Gastroesophageal sphincter (tissue), 4 donors: Measurements from ENCODE around the gene DOLK. TPM values are rescaled to one million over a fixed set of nuclear protein-coding genes. Genes with fewer than 3 reads are reported as not detected.
A peak's percentile ranks its signal among the peaks of the same experiment; 100 is the strongest.
"Not testable (repeated sequence)": the region's sequence is repeated elsewhere in the genome, so short reads cannot be mapped to it uniquely, and the experiment has no call there.

Source experiments
- ATAC-seq: fragments of 150-250 bp; one replicate; pipeline ENCODE4 v1.9.1; 2016; ENCODE audit warnings: mild to moderate bottlenecking, moderate library complexity
- H3K27ac ChIP-seq, 4 donors: fragments of 200-600 bp; sonication (generic) in 3 of 4; 1 replicate in 3 of 4; 2 replicates in 1 of 4; pipeline ENCODE4 v1.5.1; 2016 to 2019
- H3K27me3 ChIP-seq: fragments of 200-600 bp; sonication (generic); one replicate; pipeline ENCODE4 v1.5.1; 2019
- H3K36me3 ChIP-seq, 2 donors: fragments of 200-600 bp; sonication (generic); one replicate each; pipeline ENCODE4 v1.5.1; 2019; ENCODE audit warnings: control low read depth in 1 of 2
- H3K4me1 ChIP-seq, 3 donors: fragments of 200-600 bp; sonication (generic); 1 replicate in 2 of 3; 2 replicates in 1 of 3; pipeline ENCODE4 v1.5.1; 2016 to 2019; ENCODE audit warnings: control low read depth in 2 of 3
- H3K4me3 ChIP-seq, 2 donors: fragments of 200-600 bp; sonication (generic); one replicate each; pipeline ENCODE4 v1.5.1; 2019; ENCODE audit warnings: mild to moderate bottlenecking in 1 of 2, moderate library complexity in 1 of 2
- H3K9me3 ChIP-seq, 3 donors: fragments of 200-600 bp; sonication (generic); one replicate each; pipeline ENCODE4 v1.5.1; 2017 to 2019; ENCODE audit warnings: control low read depth in 2 of 3
- CTCF ChIP-seq, 4 experiments: fragments of 200-600 bp in 2 of 4; fragments of 450-650 bp in 2 of 4; sonication (generic) in 1 of 4; IDR thresholded peaks; one replicate each; pipeline ENCODE4 v1.5.1; 2017 to 2019; ENCODE audit warnings: antibody characterized with exemption in 4 of 4, mild to moderate bottlenecking in 2 of 4, moderate library complexity in 2 of 4
- EP300 ChIP-seq: sonication (generic); formaldehyde crosslinking; IDR thresholded peaks from one replicate; pipeline ENCODE4 v1.6.1; 2017; ENCODE audit warnings: antibody characterized with exemption, mild to moderate bottlenecking
- POLR2A ChIP-seq, 2 donors: fragments of 450-650 bp; IDR thresholded peaks; one replicate each; pipeline ENCODE4 v1.6.1; 2017; ENCODE audit warnings: antibody characterized with exemption in 2 of 2, mild to moderate bottlenecking in 2 of 2, moderate library complexity in 1 of 2
- POLR2AphosphoS5 ChIP-seq: sonication (generic); formaldehyde crosslinking; IDR thresholded peaks from one replicate; pipeline ENCODE4 v1.6.1; 2017; ENCODE audit warnings: antibody characterized with exemption
- WGBS, 2 donors: methylation state at CpG; one replicate each; pipeline ENCODE4 v1.1.5; 2018; ENCODE audit warnings: low coverage in 1 of 2; 5-methylcytosine and 5-hydroxymethylcytosine counted together
- total RNA-seq, 4 donors: library from RNA; depleted of rRNA; stranded (reverse); fragments of >200 nt; gene quantifications; one replicate each; pipeline ENCODE4 v1.1.0, GENCODE V29; 2016

DOLK gene
- total RNA-seq, 4 donors from 2014 or later: 9.8 to 17.1 (median 13.0) TPM

- WGBS, 2 donors: 93 to 100% methylated on average over 3 to 7 of the region's 8 CpGs
- no peak overlapping the region for H3K27ac ChIP-seq
- no peaks in the 10 kb centered on the region for H3K27me3 ChIP-seq
- H3K4me3 ChIP-seq: no peak overlapping the region
- no peak for ATAC-seq
- peaks cover 0 to 99% of the 10 kb centered on the region in 2 donors for H3K36me3 ChIP-seq
- H3K4me1 ChIP-seq: no peaks in the 10 kb centered on the region
- H3K9me3 ChIP-seq: no peaks in the 10 kb centered on the region
- TF ChIP-seq CTCF (IDR thresholded peaks at IDR 0.05): no peak
- TF ChIP-seq POLR2AphosphoS5: no peak
- TF ChIP-seq POLR2A (IDR thresholded peaks at IDR 0.05): no peak
- no peak for TF ChIP-seq EP300
Measured at GRCh38 chr9:128983536-128983935, 36.1 kb upstream of the DOLK start.

GRCh38 chr9:128979111-128979510, 31.7 kb upstream of the DOLK start:
- Histone ChIP-seq H3K4me3 (no peak overlapping the region), H3K36me3 (peaks cover 0 to 98% of the 10 kb centered on the region in 2 donors), H3K4me1 (no peaks in the 10 kb centered on the region), H3K27me3 (no peaks in the 10 kb centered on the region), H3K9me3 (no peaks in the 10 kb centered on the region), H3K27ac (no peak overlapping the region)
- 43 to 88% methylated on average over 1 to 3 of the region's 3 CpGs for WGBS, 2 donors
- no peak for ATAC-seq
- TF ChIP-seq EP300 (no peak), POLR2A (IDR thresholded peaks at IDR 0.05) (no peak), CTCF (IDR thresholded peaks at IDR 0.05) (no peak), POLR2AphosphoS5 (no peak)

GRCh38 chr9:128972956-128973355, 25.6 kb upstream of the DOLK start:
- 61 to 89% methylated on average over 4 of the region's 4 CpGs for WGBS, 2 donors
- H3K4me1 ChIP-seq: no peaks in the 10 kb centered on the region
- H3K36me3 ChIP-seq: peaks cover 0 to 100% of the 10 kb centered on the region in 2 donors
- H3K27ac ChIP-seq: no peak overlapping the region
- no peak for ATAC-seq
- no peak for TF ChIP-seq POLR2A (IDR thresholded peaks at IDR 0.05)
- no peak for TF ChIP-seq EP300
- TF ChIP-seq POLR2AphosphoS5: no peak
- no peak for TF ChIP-seq CTCF (IDR thresholded peaks at IDR 0.05)
- H3K4me3 ChIP-seq: no peak overlapping the region
- H3K27me3 ChIP-seq: no peaks in the 10 kb centered on the region
- no peaks in the 10 kb centered on the region for H3K9me3 ChIP-seq

GRCh38 chr9:128969491-128969890, 22.1 kb upstream of the DOLK start:
- TF ChIP-seq POLR2A (IDR thresholded peaks at IDR 0.05) (no peak), POLR2AphosphoS5 (no peak), CTCF (IDR thresholded peaks at IDR 0.05) (no peak), EP300 (no peak)
- Histone ChIP-seq H3K36me3 (peaks cover 0 to 95% of the 10 kb centered on the region in 2 donors), H3K27ac (no peak overlapping the region), H3K4me1 (no peaks in the 10 kb centered on the region), H3K4me3 (no peak overlapping the region), H3K9me3 (no peaks in the 10 kb centered on the region), H3K27me3 (no peaks in the 10 kb centered on the region)
- WGBS, 2 donors: 94 to 96% methylated on average over 2 to 4 of the region's 5 CpGs
- ATAC-seq: no peak

GRCh38 chr9:128961403-128961802, 14.0 kb upstream of the DOLK start:
- not testable (repeated sequence) for H3K9me3 ChIP-seq, H3K27ac ChIP-seq, H3K27me3 ChIP-seq, H3K4me3 ChIP-seq, H3K4me1 ChIP-seq, ATAC-seq
- H3K36me3 ChIP-seq: peaks cover 0 to 98% of the 10 kb centered on the region in 2 donors
- WGBS, 2 donors: 91% methylated on average over 9 of the region's 9 CpGs

GRCh38 chr9:128947277-128947526, 201 bp downstream of the DOLK start:
- H3K27me3 ChIP-seq: no peaks in the 10 kb centered on the region
- TF ChIP-seq POLR2A (IDR thresholded peaks at IDR 0.05) (no peak), EP300 (no peak), POLR2AphosphoS5 (no peak), CTCF (IDR thresholded peaks at IDR 0.05) (no peak)
- peak overlapping the region; percentile 56 to 99 (median 96) for H3K27ac ChIP-seq
- peaks cover 0 to 56% (median 13%) of the 10 kb centered on the region in 3 donors for H3K4me1 ChIP-seq
- H3K36me3 ChIP-seq: peaks cover 0 to 57% of the 10 kb centered on the region in 2 donors
- ATAC-seq: no peak
- H3K4me3 ChIP-seq: peak overlapping the region; percentile 85 to 93
- WGBS, 2 donors: 0% methylated on average over 7 of the region's 20 CpGs; no CpG with 5 or more reads in 1 of the 2 donors
- H3K9me3 ChIP-seq: no peaks in the 10 kb centered on the region
